Lung (tissue), 4 donors: ENCODE data around the gene GPX5. TPM values are rescaled to one million over a fixed set of nuclear protein-coding genes. Genes with fewer than 3 reads are reported as not detected.

Experiments
- polyA plus RNA-seq, 2 donors: library from polyadenylated mRNA; stranded (reverse); fragments of 200-250 nt; gene quantifications; one replicate each; pipeline ENCODE4 v1.2.1, GENCODE V29; 2013
- total RNA-seq, 2 donors: library from RNA; depleted of rRNA in 1 of 2; stranded (reverse); fragments of >200 nt in 1 of 2; gene quantifications; one replicate each; pipeline ENCODE4 v1.2.1, GENCODE V29; 2014 to 2021
- donor health status: Bipolar disorder and iron deficiency.
- donor health status: healthy.
- donor health status: DM: yes; HTN: yes; CAD: no.

Gene GPX5
- total and polyA plus RNA-seq, 4 donors, result not detected

Other genes starting within 250 kb of the GPX5 start
- gene PGBD1, start 244.3 kb upstream of the GPX5 start, total RNA-seq, result 1 to 10 TPM; 3.9 to 5.8 TPM
- 1 to 10 TPM; 1.8 to 2.4 TPM for gene PGBD1, start 244.3 kb upstream of the GPX5 start, polyA plus RNA-seq
- gene ZSCAN31, start 189.7 kb upstream of the GPX5 start, total RNA-seq, result 10 to 100 TPM; 10.7 to 13.1 TPM
- 1 to 10 TPM; 5.6 to 7.4 TPM for gene ZSCAN31, start 189.7 kb upstream of the GPX5 start, polyA plus RNA-seq
- 10 to 100 TPM in 1 of 2 donors, 1 to 10 TPM in 1; 4.5 to 13.2 TPM for gene ZKSCAN3, start 175.9 kb upstream of the GPX5 start, total RNA-seq
- gene ZKSCAN3, start 175.9 kb upstream of the GPX5 start, polyA plus RNA-seq, result 1 to 10 TPM; 1.1 to 1.7 TPM
- gene ZSCAN12, start 126.1 kb upstream of the GPX5 start, total RNA-seq, result 10 to 100 TPM in 1 of 2 donors, 1 to 10 TPM in 1; 5.8 to 17.7 TPM
- 1 to 10 TPM; 1.4 to 1.8 TPM for gene ZSCAN12, start 126.1 kb upstream of the GPX5 start, polyA plus RNA-seq
- gene ZSCAN23, start 82.4 kb upstream of the GPX5 start, total RNA-seq, result 10 to 100 TPM in 1 of 2 donors, 1 to 10 TPM in 1; 3.0 to 17.2 TPM
- under 1 TPM; 0.18 to 0.66 TPM for gene ZSCAN23, start 82.4 kb upstream of the GPX5 start, polyA plus RNA-seq
- gene GPX6, start 10.1 kb upstream of the GPX5 start, total RNA-seq, result 1 to 10 TPM in 1 of 2 donors, not detected in 1; 1.1 TPM
- gene GPX6, start 10.1 kb upstream of the GPX5 start, polyA plus RNA-seq, result not detected